NOMO-1 treated with DMSO at 0.1 percent for 48 hours (cell line): ENCODE data around the gene ANTXRL.
"Not testable (repeated sequence)": the region's sequence is repeated elsewhere in the genome, so short reads cannot be mapped to it uniquely, and the experiment has no call there.

Experiments used
- DNase-seq: peaks from one replicate; lab custom pipeline; 2025; ENCODE audit not compliant: unreplicated experiment; lab: John Stamatoyannopoulos, UW

The ANTXRL gene

DNA sequence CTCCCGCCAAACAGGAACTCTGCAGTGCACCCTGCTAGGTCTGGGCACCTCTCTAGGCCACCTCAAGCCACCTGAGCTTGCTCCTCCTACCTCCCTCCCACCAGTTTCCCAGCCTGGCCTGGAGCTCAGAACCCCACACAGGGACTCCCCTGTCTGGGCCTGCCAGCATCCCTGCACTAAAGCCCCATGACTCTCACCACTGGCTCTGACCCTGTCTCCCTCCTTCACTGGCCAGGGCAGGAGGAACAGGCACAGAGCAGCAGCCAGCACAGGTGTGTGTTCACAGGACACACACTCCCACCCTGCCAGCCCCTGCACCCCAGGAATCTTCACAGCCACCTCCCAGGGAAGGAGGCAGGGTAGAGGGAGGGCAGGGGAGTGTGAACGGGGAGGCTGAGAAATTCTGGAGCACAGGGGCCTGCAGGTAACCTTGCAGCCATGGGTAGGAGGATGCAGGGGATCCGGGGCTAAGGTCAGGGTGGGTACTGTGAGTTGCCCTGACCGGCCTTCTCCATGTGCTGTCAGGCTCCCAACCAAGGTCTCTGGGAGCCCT is 13.9 kb upstream of the ANTXRL start:
- no peak for DNase-seq

DNA sequence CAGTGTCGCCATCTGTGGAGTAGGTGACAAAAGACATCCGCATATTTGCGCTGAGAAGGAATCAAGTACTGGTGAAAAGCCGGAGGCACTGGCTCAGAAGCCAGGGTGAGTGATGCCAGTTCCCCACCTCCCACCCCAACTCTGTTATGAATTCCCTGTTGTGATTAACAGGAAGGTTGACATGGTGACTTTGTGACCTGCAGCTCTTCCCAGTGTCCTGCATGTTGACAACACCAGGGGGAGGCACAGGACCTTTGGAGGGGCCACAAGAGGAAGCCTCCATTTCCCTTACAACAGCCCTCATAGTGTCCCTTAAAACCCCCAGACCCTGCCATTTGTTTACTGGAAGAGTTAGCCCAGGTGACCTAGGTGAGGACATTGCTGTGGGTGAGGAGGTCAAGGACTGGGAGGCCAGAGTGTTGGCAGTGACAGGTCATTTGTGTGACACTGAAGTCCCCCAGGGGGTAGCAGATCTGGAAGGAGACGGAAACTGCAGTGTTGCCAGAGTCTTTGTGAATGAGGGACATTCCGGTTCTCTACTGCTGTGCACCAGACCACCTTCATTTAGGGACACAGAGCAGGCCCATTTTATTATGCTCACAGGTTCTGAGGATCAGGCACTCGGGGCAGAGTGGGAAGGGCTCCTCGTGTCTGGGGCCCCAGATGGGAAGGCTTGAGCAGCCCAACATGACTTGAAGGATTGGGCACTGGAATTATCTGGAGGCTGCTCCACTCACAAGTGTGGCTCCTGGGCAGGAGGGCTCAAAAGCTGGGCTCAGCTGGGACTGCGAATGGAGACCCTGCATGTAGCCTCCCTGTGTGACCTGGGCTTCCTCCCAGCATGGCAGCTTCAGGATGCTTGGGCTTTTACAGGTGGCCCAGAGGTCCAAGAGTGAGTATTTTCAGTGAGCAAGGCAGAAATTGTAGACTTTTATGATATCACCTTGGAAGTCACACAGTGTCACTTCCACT is 13.0 kb upstream of the ANTXRL start:
- DNase-seq, result no peak

DNA sequence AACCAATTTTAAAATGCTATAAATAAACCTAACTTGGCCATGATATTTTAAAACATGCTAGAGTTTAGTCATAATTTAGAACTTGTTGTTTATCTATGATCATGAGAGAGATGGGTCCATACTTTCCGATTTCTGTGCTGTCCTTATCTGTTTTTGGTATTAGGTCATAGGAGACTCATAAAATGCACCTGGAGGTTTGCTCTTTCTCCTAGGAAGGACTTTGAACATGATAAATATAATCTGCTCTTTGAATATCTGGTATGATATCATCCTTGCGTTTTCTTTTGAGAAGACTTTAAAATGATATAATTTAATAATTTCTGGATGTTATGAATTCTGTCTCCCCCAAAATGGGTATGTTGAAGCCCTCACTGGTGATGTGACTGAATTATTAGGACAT is 9.0 kb upstream of the ANTXRL start:
- DNase-seq, result no peak

DNA sequence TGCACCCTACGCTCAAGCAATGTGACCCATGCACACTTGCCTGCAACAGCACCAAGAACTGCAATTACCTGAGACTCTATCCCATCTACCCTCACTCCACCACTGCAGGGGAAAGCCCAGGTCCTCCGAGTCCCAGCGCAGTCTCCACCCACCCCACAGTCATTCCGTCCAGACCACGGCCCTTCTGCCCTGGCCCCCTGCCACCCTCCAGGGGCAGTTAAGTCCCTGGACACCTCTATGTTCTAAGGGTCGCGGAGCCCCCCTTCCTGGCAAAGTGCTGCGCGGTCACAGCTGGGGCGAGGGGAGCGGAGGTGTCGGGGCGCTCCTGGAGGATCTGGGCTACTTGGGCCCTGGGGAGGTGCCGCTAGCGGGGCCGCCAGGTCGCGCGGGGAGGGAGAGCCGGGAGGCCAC is 4.4 kb upstream of the ANTXRL start:
- not testable (repeated sequence) for DNase-seq

DNA sequence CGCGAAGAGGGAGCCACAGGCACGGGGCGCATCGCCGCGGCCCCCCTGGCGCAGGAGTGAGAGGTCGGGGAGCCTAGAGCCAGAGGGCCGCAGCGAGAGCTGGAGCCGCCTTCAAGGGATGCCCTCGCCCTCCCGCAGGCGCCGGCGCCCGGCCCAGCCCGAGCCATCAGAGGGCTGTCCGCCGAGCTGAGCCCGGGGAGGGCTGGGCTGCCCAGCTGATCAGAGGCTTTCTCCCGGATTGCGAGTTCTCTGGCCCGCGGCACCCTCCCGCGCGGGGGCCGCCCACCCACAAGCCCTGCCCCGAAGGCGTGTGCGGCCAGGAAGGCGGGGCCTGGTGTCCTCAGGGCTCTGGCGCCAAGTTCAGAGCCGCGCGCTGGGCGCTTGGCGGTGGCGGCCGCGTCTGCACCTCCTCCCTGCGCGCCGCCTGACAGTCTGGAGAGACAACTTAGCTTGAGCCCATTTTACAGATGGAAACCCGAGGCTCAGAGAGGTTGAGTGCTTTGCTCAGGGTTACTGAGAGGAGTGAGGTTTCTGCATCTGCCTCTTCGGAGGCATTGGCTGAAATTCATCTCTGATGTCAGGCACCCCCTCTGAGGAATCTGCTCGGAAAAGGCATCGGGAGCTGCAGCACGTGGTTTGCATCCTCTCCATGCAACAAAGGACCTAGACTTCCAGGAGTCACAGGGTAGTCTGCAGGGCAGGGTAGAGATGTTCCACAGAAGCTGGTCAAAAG is 3.8 kb upstream of the ANTXRL start:
- DNase-seq, result peak; percentile 62

DNA sequence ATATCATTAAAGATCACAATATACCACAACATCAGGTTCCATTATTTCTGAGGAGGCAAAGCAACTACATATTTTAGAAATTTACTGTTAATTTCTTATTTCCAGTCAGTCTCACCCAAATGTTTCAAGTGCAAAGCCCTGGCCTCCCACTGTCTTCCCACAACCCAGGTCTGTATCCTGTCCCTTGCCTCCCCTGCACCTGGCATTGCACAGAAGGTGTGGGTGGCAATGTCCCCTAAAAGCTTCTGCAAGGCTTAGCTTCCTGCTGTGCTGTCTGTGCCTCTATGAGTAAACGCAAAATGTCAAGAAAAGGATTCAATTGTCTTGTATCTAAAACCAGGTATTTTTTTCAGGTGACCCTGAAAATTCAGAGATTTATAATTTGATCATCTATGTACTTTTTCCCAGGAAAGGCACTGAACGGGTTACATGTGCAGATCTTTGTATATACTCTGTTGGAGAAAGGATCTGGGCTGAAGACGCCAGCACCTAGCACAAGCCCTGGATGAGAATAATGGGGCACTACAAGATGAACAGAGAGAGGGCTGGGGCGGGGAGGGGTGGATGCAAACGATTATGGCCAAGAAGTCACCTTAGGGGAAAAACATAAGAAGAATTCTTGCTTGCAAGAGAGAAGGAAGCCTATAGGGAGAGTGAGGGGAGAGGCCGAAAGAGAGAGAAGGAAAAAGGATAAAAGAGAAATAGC is 3.1 kb upstream of the ANTXRL start:
- no peak for DNase-seq

DNA sequence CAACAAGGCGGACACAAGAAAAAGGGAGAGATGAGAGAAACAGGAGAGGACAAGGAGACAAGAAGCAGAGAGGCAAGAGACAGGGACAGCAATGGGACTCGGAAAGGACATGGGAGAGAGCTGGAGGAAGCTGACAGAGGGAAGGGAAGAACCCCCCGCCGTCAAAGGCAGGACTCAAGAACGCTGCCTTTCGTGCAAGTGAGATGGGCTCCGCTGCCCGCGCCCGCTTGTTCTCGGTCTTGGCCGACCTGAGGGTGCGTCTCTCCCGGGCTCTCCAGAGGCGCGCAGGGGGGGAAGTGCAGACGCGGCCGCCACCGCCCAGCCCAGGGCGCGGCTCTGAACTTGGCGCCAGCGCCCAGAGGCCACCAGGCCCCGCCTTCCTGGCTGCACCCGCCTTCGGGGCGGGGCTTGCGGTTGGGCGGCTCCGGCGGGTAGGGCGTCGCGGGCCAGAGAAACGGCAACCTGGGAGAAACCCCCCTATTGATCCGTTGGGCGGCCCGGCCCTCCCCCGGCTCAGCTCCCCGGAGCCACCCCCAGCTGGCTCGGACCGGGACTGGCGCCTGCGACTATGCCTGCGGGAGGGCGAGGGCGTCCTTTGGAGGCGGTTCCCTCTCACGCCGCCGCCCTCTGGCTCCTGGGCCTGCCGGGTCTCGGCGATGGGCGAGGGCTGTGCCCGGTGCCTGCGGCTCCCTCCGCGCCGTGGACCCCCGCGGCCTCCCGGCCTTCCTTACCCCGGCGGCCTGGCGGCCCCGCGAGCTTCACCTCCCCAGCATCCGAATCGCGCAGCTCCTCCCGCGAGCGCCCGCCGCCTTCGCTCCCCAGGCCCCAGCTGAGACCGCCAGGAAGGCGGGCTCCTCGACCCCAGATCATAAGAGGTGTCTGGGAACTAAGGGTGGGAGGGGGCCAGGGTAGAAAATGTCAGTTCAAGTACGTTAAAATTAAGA is 2.2 kb upstream of the ANTXRL start:
- peak; percentile 89 for DNase-seq

DNA sequence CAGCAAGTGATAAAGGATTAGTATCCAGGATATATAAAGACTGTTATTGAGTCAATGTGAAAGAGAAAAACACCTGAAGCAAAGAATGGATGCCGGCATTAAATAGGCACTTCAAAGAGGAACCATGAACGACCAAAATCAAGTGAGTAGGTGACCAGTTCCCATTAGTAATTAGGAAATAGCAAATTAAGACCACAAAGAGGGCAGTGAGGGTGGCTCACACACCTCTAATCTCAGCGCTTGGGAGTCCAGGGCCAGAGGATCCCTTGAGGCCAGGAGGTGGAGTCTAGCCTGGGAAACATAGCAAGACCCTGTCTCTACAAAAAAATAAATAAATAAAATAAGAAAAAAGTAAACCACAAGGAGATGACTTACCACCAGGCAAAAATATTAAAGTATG is 1.5 kb upstream of the ANTXRL start:
- DNase-seq, result no peak

DNA sequence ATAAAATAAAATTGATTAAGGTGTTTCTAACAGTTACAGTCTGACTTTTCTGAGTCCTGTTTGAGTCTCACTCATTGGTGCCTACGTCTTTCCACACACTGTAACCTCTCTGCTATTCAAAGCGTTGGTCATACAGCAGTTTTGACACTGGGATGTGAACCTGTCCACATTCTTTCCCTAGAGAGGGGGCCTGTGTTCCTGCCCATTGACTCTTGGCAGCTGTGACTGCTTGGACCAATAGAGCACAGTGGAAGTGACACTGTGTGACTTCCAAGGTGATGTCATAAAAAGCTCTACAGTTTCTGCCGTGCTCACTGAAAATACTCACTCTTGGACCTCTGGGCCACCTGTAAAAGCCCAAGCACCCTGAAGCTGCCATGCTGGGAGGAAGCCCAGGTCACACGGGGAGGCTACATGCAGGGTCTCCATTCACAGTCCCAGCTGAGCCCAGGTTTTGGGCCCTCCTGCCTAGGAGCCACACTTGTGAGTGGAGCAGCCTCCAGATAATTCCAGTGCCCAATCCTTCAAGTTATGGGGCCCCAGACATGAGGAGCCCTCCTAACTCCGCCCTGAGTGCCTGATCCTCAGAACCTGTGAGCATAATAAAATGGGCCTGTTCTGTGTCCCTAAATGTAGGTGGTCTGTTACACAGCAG is 704 bp upstream of the ANTXRL start:
- no peak for DNase-seq

DNA sequence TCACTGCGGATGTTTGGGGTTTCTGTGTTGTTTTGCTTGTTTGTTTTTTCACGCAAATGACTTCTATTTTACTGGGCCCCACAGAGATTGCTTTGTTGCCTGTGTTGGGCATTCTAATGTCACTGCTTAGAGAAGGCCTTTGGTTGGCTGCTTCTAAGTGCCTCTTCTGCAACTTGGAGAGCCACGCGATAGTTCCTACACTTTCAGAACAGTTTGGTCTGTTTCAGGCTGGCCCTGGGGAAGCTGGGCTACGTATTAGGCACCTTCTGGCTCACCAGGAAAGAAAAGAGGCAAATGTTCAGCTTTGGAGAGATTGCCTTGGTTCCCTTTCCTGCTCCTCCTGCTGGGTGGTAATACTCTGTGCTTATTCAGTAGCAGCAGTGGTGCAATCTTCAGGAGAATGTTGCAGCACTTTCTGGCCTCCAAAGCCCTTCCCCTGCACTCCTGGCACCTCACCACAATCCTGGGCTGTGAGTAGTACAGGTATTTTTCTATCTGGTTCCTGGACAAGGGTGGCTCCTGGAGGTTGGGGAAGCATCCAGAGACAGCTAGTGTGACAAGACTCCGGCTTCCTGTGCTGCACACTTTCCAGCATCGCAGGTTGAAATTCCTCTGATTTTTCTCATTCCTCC is 1.2 kb downstream of the ANTXRL start:
- no peak for DNase-seq

DNA sequence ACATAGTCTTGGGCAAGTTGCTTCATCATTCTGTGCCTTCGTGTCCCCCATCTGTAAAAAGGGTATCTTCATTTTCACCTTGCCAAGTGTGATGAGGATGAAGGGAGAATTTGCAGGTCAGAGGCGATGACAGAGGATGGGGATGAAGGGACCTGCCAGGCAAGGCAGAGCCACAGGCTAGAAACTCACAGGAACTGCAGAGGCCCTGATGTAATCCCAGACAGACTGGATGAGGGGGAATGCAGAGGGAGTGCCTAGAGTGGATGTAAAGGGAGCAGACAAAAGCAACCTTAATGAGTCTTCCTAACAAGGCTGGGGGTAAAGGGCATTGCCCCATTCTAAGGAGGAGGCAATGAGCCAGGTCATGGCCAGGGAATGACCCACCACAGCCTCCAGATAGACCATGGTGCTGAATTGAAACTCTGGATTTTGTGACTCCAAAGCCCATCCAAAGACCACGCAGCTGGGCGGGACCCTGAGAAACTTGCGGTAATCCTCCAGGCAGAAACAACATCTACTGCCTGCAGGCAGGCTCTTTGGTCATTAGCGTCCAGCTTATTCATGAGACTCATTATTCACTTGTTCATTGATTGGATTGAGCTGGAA is 1.9 kb downstream of the ANTXRL start:
- no peak for DNase-seq

DNA sequence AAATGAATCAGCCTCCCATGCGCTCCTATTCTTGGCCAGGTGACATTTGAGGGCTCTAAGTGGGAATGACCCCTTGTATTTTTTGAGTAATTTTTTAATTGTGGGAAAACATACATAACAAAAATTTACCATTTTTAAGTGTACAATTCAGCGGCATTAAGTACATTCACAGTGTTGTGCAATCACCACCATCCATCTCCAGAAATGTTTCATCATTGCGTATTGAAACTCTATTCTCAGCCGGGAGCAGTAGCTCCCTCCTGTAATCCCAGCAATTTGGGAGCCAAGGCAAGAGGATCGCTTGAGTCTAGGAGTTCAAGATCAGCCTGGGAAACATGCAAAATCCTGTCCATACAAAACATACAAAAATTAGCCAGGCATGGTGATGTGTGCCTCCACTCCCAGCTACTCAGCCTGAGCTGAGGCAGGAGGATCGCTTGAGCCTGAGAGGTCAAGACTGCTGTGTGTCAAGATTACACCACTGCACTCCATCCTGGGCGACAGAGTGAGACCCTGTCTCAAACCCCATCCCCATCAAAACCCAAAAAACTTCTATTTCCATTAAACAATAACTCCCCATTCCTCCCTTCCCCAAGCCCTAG is 2.5 kb downstream of the ANTXRL start:
- no peak for DNase-seq

DNA sequence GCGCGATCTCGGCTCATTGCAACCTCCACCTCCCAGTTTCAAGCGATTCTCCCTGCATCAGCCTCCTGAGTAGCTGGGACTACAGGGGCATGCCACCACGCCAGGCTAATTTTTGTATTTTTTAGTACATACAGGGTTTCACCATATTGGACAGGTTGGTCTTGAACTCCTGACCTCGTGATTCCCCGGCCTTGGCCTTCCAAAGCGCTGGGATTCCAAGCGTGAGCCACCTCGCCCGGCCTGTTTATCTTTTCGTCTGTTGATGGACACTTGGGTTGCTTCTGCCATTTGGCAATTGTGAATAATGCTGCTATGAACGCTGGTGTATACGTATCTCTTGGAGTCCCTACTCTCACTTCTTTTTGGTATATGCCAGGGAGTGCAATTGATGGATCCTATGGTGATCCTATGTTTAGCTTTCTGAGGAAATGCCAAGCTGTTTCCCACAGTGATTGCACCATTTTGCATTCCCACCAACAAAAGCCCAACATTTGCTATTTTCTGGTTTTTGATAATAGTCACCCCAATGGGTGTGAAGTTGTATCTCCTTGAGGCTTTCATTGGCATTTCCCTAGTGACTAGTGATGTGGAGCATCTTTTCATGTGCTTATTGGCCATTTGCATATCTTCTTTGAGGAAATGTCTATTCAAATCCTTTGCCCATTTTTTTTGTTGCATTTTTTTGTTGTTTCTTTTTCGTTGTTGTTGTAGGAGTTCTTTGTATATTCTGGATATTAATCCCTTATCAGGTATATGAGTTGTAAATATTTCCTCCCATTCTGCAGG is 3.5 kb downstream of the ANTXRL start:
- no peak for DNase-seq

DNA sequence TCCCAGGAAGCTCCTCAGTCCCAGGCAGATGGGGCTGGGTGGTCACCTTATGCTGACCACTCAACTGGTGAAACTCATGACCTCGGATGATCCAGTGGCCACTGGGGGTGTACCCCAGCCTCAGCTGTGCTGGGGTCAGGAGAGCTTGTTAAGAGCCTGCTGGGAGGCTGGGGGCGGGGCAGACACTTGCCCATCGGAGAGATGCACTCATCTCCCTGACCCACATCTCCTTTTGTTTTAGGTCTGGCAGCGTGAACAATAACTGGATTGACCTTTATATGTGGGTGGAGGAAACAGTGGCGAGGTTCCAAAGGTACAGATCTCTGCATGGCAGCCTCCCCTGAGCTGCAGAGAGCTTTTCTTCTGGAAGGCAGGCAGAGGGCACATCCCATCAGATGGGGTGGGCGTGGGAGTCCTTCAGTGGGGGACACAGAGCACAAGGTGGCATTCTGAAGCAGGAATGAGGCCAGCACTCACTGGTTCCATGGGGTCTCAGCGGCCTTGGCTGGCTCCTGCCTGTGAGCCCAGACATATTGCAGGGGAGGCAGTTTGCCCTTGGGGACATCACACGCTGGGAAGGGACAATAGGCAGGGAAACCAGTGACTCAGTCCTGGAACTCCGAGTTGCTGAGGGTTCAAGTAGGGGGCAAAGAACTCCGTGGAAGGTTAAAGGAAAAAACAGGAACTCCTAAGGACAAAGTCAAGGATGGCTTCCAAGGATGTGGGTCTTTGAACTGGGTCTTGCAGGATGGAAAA is 5.2 kb downstream of the ANTXRL start:
- DNase-seq, result no peak

DNA sequence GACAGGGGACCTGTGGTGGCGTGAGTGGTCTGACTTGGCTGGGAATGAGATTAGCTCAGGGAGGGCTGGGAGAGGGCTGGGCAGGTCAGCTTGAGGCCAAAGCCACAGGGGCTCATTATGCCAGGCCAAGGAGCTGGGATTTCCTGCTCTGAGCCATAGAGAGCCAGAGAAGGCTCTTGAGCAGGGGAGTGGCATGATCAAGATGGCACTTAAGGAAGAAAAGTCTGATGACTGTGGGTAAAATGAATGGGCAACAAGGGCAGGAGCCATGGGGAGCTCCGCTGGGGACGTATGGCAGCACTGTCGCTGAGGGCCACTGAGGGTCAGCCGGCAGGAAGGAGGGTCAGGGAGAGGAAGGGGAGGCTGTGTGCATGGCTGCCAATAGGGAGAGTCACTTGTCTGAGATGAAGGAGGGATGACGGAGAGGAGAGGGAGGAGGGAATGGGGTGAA is 5.8 kb downstream of the ANTXRL start:
- DNase-seq, result no peak

DNA sequence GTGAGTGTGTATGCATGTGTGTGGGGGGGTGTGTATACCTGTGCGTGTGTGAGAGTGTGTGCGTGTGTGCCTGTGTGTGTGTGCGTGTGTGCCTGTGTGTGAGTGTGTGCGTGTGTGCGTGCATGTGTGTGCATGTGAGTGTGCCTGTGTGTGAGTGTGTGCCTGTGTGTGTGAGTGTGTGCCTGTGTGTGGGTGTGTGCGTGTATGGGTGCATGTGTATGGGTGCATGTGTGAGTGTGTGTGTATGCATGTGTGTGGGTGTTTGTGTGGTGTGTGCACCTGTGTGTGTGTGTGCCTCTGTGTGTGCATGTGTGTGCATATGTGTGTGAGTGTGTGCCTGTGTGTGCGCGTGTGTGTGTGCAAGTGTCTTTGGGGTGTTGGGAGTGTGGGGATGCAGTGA is 6.4 kb downstream of the ANTXRL start:
- DNase-seq, result no peak
